K562 (cell line): ENCODE measurements around the gene GABARAPL2. TPM values are rescaled to one million over a fixed set of nuclear protein-coding genes. Genes with fewer than 3 reads are reported as not detected.
A peak's percentile ranks its signal among the peaks of the same experiment; 100 is the strongest.

Source experiments
- CBX8 ChIP-seq: fragments of 200-600 bp; sonication (generic); IDR thresholded peaks from 2 replicates; pipeline ENCODE4 v1.6.1; 2012; ENCODE audit warnings: borderline replicate concordance, mixed run types, low read depth, mild to moderate bottlenecking, moderate library complexity, mixed read lengths, low read length, control low read depth, inconsistent platforms; ENCODE audit not compliant: poor library complexity, severe bottlenecking; ENCODE audit errors: extremely low read depth
- GABPB2 ChIP-seq: fragments of 250-450 bp; sonication (Bioruptor Pico); conservative IDR thresholded peaks from 2 replicates; pipeline ENCODE4 v1.5.1; 2021; ENCODE audit warnings: mild to moderate bottlenecking
- MTA3 ChIP-seq: fragments of 450-650 bp; formaldehyde crosslinking; IDR thresholded peaks from 2 replicates; pipeline ENCODE4 v1.6.1; 2017; ENCODE audit warnings: mild to moderate bottlenecking, borderline replicate concordance
- TRIM28 ChIP-seq: fragments of 450-650 bp; IDR thresholded peaks from 2 replicates; pipeline ENCODE4 v1.6.1; 2017
- ZBTB40 ChIP-seq, 2 experiments: fragments of 450-650 bp in 1 of 2; sonication (generic) in 1 of 2; formaldehyde crosslinking in 1 of 2; IDR thresholded peaks; 2 replicates each; pipeline versions ENCODE4 v1.7.1 to v1.9.0; 2016 to 2022; ENCODE audit warnings: inconsistent platforms in 1 of 2, mild to moderate bottlenecking in 1 of 2, missing genetic modification reagents in 1 of 2
- ZNF134 ChIP-seq: fragments of 250-450 bp; sonication (Bioruptor Pico); conservative IDR thresholded peaks from 2 replicates; pipeline ENCODE4 v1.4.0; 2020
- ZNF583 ChIP-seq: fragments of 250-450 bp; sonication (Bioruptor Pico); IDR thresholded peaks from 2 replicates; pipeline ENCODE4 v1.4.0; 2020
- ZNF609 ChIP-seq: sonication (generic); formaldehyde crosslinking; IDR thresholded peaks from 2 replicates; pipeline ENCODE4 v1.8.1; 2023; ENCODE audit warnings: missing genetic modification reagents, mild to moderate bottlenecking, borderline replicate concordance
- polyA plus RNA-seq, 8 experiments: library from polyadenylated mRNA; depleted of rRNA in 4 of 8; stranded (reverse) in 5 of 8; unstranded in 3 of 8; fragments of >200 nt; fragmentation: Nextera tagmentation in 2 of 8; fragmentation: Illumina TruSeq in 1 of 8; extraction: Ambion mirVana in 2 of 8; extraction: Trizol in 1 of 8; gene quantifications; 2 replicates each; pipeline versions ENCODE4 v1.2.1 to v1.2.3, GENCODE V29; 2011 to 2014; ENCODE audit warnings: inconsistent platforms in 1 of 8, missing spikeins in 1 of 8
- total RNA-seq, 7 experiments: library from RNA; depleted of rRNA in 6 of 7; stranded (reverse); fragments of >200 nt in 6 of 7; fragmentation: Illumina TruSeq in 2 of 7; extraction: Trizol in 2 of 7; gene quantifications; 2 replicates each; pipeline versions ENCODE4 v1.2.1 to v1.2.3, GENCODE V29; 2011 to 2021; ENCODE audit warnings: low replicate concordance in 1 of 7
- TF ChIP-seq, protein P1 (sequence below), 2 experiments: fragments of 450-650 bp; conservative IDR thresholded peaks; 2 replicates each; pipeline ENCODE4 v1.6.1; 2017; ENCODE audit warnings: mild to moderate bottlenecking in 2 of 2, moderate library complexity in 2 of 2

The GABARAPL2 gene
- total and polyA plus RNA-seq, 9 of the 15 experiments (the other 6 are each of a cell fraction or from before 2014, with no cell fraction given), result 42.1 to 288 (median 91.8) TPM

- TF ChIP-seq, protein P1, sequence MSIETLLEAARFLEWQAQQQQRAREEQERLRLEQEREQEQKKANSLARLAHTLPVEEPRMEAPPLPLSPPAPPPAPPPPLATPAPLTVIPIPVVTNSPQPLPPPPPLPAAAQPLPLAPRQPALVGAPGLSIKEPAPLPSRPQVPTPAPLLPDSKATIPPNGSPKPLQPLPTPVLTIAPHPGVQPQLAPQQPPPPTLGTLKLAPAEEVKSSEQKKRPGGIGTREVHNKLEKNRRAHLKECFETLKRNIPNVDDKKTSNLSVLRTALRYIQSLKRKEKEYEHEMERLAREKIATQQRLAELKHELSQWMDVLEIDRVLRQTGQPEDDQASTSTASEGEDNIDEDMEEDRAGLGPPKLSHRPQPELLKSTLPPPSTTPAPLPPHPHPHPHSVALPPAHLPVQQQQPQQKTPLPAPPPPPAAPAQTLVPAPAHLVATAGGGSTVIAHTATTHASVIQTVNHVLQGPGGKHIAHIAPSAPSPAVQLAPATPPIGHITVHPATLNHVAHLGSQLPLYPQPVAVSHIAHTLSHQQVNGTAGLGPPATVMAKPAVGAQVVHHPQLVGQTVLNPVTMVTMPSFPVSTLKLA (conservative IDR thresholded peaks at IDR 0.05), result 0 out of 4 replicates have a peak, but pooled peaks of 1 of the 2 experiments have one; percentile 25
- TF ChIP-seq CBX8 (no peak), ZNF583 (CRISPR knock-in tag) (0 out of 2 replicates have a peak, but pooled peaks have one; percentile 36), ZNF134 (CRISPR knock-in tag) (0 out of 2 replicates have a peak, but pooled peaks have one; percentile 43), ZBTB40 (IDR thresholded peaks at IDR 0.05) (no peak), ZBTB40 (CRISPR knock-in tag; IDR thresholded peaks at IDR 0.05) (no peak), ZNF609 (CRISPR knock-in tag) (no peak), MTA3 (0 out of 2 replicates have a peak, but pooled peaks have one; percentile 17), TRIM28 (no peak), GABPB2 (CRISPR knock-in tag) (no peak)
These were observed 25.0 kb downstream of the GABARAPL2 start (continued) for GRCh38 chr16:75590920-75591843.
